Tibial nerve (tissue), 4 donors: ENCODE measurements around the gene DUS1L.

Experiments used
- CTCF ChIP-seq, 5 experiments: fragments of 200-600 bp in 3 of 5; fragments of 450-650 bp in 2 of 5; sonication (generic) in 3 of 5; IDR thresholded peaks; one replicate each; pipeline ENCODE4 v1.5.1; 2016 to 2019; ENCODE audit warnings: antibody characterized with exemption in 5 of 5, mild to moderate bottlenecking in 3 of 5, moderate library complexity in 2 of 5
- EP300 ChIP-seq, 2 donors: sonication (generic); formaldehyde crosslinking; IDR thresholded peaks; one replicate each; pipeline ENCODE4 v1.6.1; 2017; ENCODE audit warnings: antibody characterized with exemption in 2 of 2, mild to moderate bottlenecking in 1 of 2
- POLR2A ChIP-seq, 2 donors: fragments of 450-650 bp; IDR thresholded peaks; one replicate each; pipeline ENCODE4 v1.6.1; 2017; ENCODE audit warnings: antibody characterized with exemption in 2 of 2, mild to moderate bottlenecking in 2 of 2, moderate library complexity in 2 of 2

GRCh38 chr17:82008941-82009405 is 56.6 kb downstream of the DUS1L start:
- TF ChIP-seq CTCF (IDR thresholded peaks at IDR 0.05): no peak
- TF ChIP-seq EP300 (IDR thresholded peaks at IDR 0.05): no peak
- no peak for TF ChIP-seq POLR2A (IDR thresholded peaks at IDR 0.05)
